ENCODE measurements around the gene TIMM17B. TPM values are rescaled to one million over a fixed set of nuclear protein-coding genes. Genes with fewer than 3 reads are reported as not detected.
A peak's percentile ranks its signal among the peaks of the same experiment; 100 is the strongest.
"Not testable (repeated sequence)": the region's sequence is repeated elsewhere in the genome, so short reads cannot be mapped to it uniquely, and the experiment has no call there.

The TIMM17B gene
- total RNA-seq, 1 donor from 2014 or later, result 72.0 TPM

DNA sequence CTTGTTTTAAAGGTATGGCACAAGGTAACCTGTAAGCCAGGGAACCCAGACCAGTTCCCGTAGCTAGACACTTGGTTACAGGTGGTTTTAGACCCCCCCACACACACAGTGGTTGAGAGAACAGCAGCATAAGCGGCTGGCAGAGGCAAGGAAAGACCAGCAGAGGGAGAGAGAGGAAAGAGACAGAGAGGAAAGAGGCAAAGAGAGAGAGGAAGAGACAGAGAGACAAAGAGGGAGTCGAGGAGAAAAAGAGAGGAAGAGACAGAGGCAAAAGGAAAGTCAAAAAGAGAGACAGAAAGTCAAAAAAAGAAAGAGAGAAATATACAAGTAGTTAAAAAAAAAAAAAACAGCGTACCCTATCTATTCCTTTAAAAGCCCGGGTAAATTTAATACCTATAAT, 42.7 kb downstream of the TIMM17B start:
- intact Hi-C loops (cut with micrococcal nuclease), result no loop called here
- no peak overlapping the region for H3K27ac Mint-ChIP-seq
- H3K36me3 Mint-ChIP-seq (ENCODE audit: low read depth), result no peaks in the 10 kb centered on the region
- H3K4me3 Mint-ChIP-seq, result no peak overlapping the region
- peak; percentile 59 for DNase-seq
- no peaks in the 10 kb centered on the region for H3K9me3 Mint-ChIP-seq
- peaks cover 4% of the 10 kb centered on the region for H3K4me1 Mint-ChIP-seq
- H3K27me3 Mint-ChIP-seq, result peaks cover 12% of the 10 kb centered on the region

DNA sequence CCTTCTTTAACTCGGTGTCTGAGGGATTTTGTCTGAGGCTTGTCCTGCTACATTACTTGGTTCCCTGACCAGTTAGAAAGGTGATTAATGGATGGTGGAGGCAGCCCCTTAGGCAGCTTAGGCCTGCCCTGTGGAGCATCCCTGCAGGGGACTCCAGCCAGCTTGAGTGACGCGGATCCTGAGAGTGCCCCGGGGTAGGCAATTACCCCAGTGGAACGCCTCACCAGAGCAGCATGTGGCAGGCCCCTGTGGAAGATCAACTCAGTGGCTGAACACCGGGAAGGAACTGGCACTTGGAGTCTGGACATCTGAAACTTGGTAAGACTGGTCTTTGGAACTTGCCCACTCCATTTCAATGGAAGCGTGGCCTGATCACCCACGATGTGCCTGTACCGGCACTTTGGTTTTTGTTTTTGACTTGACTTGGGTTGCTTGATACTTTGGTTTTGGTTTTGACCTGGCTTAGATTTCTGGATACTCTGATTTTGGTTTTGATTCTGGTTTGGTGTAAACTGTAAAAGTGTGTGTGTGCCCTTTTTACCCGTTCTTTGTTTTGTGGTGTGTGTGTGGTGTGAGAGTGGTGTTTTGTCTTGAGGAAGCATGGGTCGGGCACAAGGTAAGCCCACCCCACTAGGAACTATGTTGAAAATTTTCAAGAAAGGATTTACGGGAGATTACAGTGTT, 43.3 kb downstream of the TIMM17B start:
- DNase-seq; H3K9me3 Mint-ChIP-seq; H3K4me1 Mint-ChIP-seq; H3K27ac Mint-ChIP-seq; H3K36me3 Mint-ChIP-seq (ENCODE audit: low read depth); H3K4me3 Mint-ChIP-seq; intact Hi-C loops (cut with micrococcal nuclease): not testable (repeated sequence)
- peaks cover 12% of the 10 kb centered on the region for H3K27me3 Mint-ChIP-seq

GRCh38 chrX:48853494-48853893, 44.1 kb downstream of the TIMM17B start:
- H3K9me3 Mint-ChIP-seq; H3K4me1 Mint-ChIP-seq; intact Hi-C loops (cut with micrococcal nuclease); H3K4me3 Mint-ChIP-seq; DNase-seq; H3K36me3 Mint-ChIP-seq (ENCODE audit: low read depth); H3K27ac Mint-ChIP-seq: not testable (repeated sequence)
- H3K27me3 Mint-ChIP-seq, result peaks cover 16% of the 10 kb centered on the region

GRCh38 chrX:48852857-48853256, 44.7 kb downstream of the TIMM17B start:
- Mint-ChIP-seq H3K4me3 (no peak overlapping the region), H3K36me3 (ENCODE audit: low read depth) (no peaks in the 10 kb centered on the region), H3K27me3 (peaks cover 16% of the 10 kb centered on the region), H3K27ac (no peak overlapping the region), H3K4me1 (peaks cover 8% of the 10 kb centered on the region), H3K9me3 (no peaks in the 10 kb centered on the region)
- intact Hi-C loops (cut with micrococcal nuclease), result no loop called here
- no peak for DNase-seq

DNA sequence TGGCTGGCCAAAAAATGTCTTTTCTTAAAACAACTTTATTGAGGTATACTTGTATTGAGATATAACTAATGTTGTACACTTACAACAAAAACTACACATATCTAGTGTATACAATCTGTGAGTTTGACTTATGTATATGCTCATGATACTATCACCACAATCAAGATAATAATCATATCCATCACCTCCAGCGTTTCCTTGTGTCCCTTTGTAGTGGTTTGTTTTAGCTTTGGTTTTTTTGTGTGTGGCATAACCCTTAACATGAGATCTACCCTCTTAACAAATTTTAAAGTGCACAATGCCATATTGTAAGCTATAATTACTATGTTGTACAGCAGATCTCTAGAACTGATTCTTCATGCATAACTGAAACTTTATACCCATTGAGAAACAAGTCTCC, 48.7 kb downstream of the TIMM17B start:
- Mint-ChIP-seq H3K9me3 (no peaks in the 10 kb centered on the region), H3K36me3 (ENCODE audit: low read depth) (no peaks in the 10 kb centered on the region), H3K4me1 (peaks cover 5% of the 10 kb centered on the region), H3K27ac (no peak overlapping the region), H3K27me3 (peaks cover 5% of the 10 kb centered on the region), H3K4me3 (no peak overlapping the region)
- no peak for DNase-seq
- intact Hi-C loops (cut with micrococcal nuclease), result no loop called here

Other genes with a start within 250 kb of the TIMM17B start
- 99.0 and 104 TPM in 2 replicates for gene WAS, start 214.0 kb downstream of the TIMM17B start, total RNA-seq
- 27.6 and 32.2 TPM in 2 replicates for gene SUV39H1, start 201.0 kb downstream of the TIMM17B start, total RNA-seq
- gene GLOD5, start 136.0 kb downstream of the TIMM17B start, total RNA-seq, result not detected in 2 replicates
- gene GATA1, start 111.2 kb downstream of the TIMM17B start, total RNA-seq, result not detected in 2 replicates
- 50.6 and 55.2 TPM in 2 replicates for gene HDAC6, start 95.7 kb downstream of the TIMM17B start, total RNA-seq
- not detected in 2 replicates for gene ERAS, start 71.3 kb downstream of the TIMM17B start, total RNA-seq
- gene PCSK1N, start 62.2 kb downstream of the TIMM17B start, total RNA-seq, result 0.33 TPM in 1 of 2 replicates, not detected in the other
- 104 and 114 TPM in 2 replicates for gene PQBP1, start 162 bp upstream of the TIMM17B start, total RNA-seq
- gene SLC35A2, start 13.9 kb upstream of the TIMM17B start, total RNA-seq, result 19.5 and 22.8 TPM in 2 replicates
- gene PIM2, start 21.3 kb upstream of the TIMM17B start, total RNA-seq, result 391 and 394 TPM in 2 replicates
- gene OTUD5, start 59.8 kb upstream of the TIMM17B start, total RNA-seq, result 76.2 and 76.7 TPM in 2 replicates
- gene KCND1, start 74.1 kb upstream of the TIMM17B start, total RNA-seq, result 2.5 and 3.5 TPM in 2 replicates
- 85.7 and 87.3 TPM in 2 replicates for gene GRIPAP1, start 104.5 kb upstream of the TIMM17B start, total RNA-seq
- 28.8 and 30.8 TPM in 2 replicates for gene TFE3, start 145.6 kb upstream of the TIMM17B start, total RNA-seq
- 4.4 and 4.5 TPM in 2 replicates for gene CCDC120, start 161.2 kb upstream of the TIMM17B start, total RNA-seq
- 12.5 and 15.9 TPM in 2 replicates for gene PRAF2, start 176.2 kb upstream of the TIMM17B start, total RNA-seq
- gene WDR45, start 182.1 kb upstream of the TIMM17B start, total RNA-seq, result 38.7 and 40.8 TPM in 2 replicates
- 24.7 TPM in 2 replicates for gene GPKOW, start 226.0 kb upstream of the TIMM17B start, total RNA-seq

Data from activated CD4-positive, alpha-beta T cell treated with anti-CD3 and anti-CD28 coated beads, Interleukin-2, amount 10 ng/mL, durations not matched to agents 24 days and 14 days (primary cell).